ENCODE data around the gene DTX3L.
"Not testable (repeated sequence)": the region's sequence is repeated elsewhere in the genome, so short reads cannot be mapped to it uniquely, and the experiment has no call there.

The DTX3L gene

GRCh38 chr3:122559906-122560305 lies 4.2 kb upstream of the DTX3L start:
- H3K4me3 ChIP-seq (replicated peaks; ENCODE audit: low read depth, low read length) = no peak overlapping the region
- TF ChIP-seq CTCF (IDR thresholded peaks at IDR 0.05; ENCODE audit: low read length, missing control alignments) = no peak
- DNase-seq (ENCODE audit: low read depth) = no peak

GRCh38 chr3:122560680-122561079 lies 3.5 kb upstream of the DTX3L start:
- TF ChIP-seq CTCF (IDR thresholded peaks at IDR 0.05; ENCODE audit: low read length, missing control alignments) = peak; percentile 67
- peak; percentile 79 for DNase-seq (ENCODE audit: low read depth)
- no peak overlapping the region for H3K4me3 ChIP-seq (replicated peaks; ENCODE audit: low read depth, low read length)

- DNase-seq (ENCODE audit: low read depth) = no peak
- TF ChIP-seq CTCF (IDR thresholded peaks at IDR 0.05; ENCODE audit: low read length, missing control alignments) = no peak
- peak overlapping the region; percentile 81 for H3K4me3 ChIP-seq (replicated peaks; ENCODE audit: low read depth, low read length)
Measured at GRCh38 chr3:122562923-122563716, 1.0 kb upstream of the DTX3L start.

- DNase-seq (ENCODE audit: low read depth) = peak; percentile 16
- TF ChIP-seq CTCF (IDR thresholded peaks at IDR 0.05; ENCODE audit: low read length, missing control alignments) = no peak
- peak overlapping the region; percentile 81 for H3K4me3 ChIP-seq (replicated peaks; ENCODE audit: low read depth, low read length)
Measured at GRCh38 chr3:122563717-122564025, 467 bp upstream of the DTX3L start.

GRCh38 chr3:122568131-122568530 lies 4.0 kb downstream of the DTX3L start:
- not testable (repeated sequence) for H3K4me3 ChIP-seq (replicated peaks; ENCODE audit: low read depth, low read length); DNase-seq (ENCODE audit: low read depth)

- no peak for DNase-seq (ENCODE audit: low read depth)
- TF ChIP-seq CTCF (IDR thresholded peaks at IDR 0.05; ENCODE audit: low read length, missing control alignments) = no peak
Measured at GRCh38 chr3:122568755-122569154, 4.6 kb downstream of the DTX3L start.

GRCh38 chr3:122572940-122573412 lies 8.8 kb downstream of the DTX3L start:
- no peak for TF ChIP-seq CTCF (IDR thresholded peaks at IDR 0.05; ENCODE audit: low read length, missing control alignments)
- H3K4me3 ChIP-seq (replicated peaks; ENCODE audit: low read depth, low read length) = no peak overlapping the region
- DNase-seq (ENCODE audit: low read depth) = peak; percentile 51

More at GRCh38 chr3:122568755-122569154, 4.6 kb downstream of the DTX3L start:
- no peak overlapping the region for H3K4me3 ChIP-seq (replicated peaks; ENCODE audit: low read depth, low read length)

Data from fibroblast of pulmonary artery (primary cell).